T47D (cell line): Measurements from ENCODE around the gene UQCRC1.
"Not testable (repeated sequence)": the region's sequence is repeated elsewhere in the genome, so short reads cannot be mapped to it uniquely, and the experiment has no call there.

Experiments used
- DNase-seq, 2 experiments: peaks; one replicate each; pipeline versions ENCODE4 v3.0.0 to v3.0.0-alpha.2; 2011 to 2012; ENCODE audit warnings: low read depth in 1 of 2, low spot score in 1 of 2
- JUND ChIP-seq: IDR thresholded peaks from 2 replicates; pipeline ENCODE4 v1.6.1; 2012; ENCODE audit warnings: low read depth
- in situ Hi-C: cut with HindIII; loops from 2 replicates; pipeline ENCODE4 v1.10.0; 2016; ENCODE audit warnings: low sequenced_read_pairs, low pct_unique_long_range_greater_than_20kb

UQCRC1 gene

GRCh38 chr3:48561045-48561736, 48.3 kb downstream of the UQCRC1 start:
- no peak for TF ChIP-seq JUND
- in situ Hi-C loops = no loop called here
- no peak for DNase-seq

- no peak for TF ChIP-seq JUND
- in situ Hi-C loops = no loop called here
- DNase-seq = no peak
Measured at GRCh38 chr3:48560648-48561018, 48.8 kb downstream of the UQCRC1 start.

DNA sequence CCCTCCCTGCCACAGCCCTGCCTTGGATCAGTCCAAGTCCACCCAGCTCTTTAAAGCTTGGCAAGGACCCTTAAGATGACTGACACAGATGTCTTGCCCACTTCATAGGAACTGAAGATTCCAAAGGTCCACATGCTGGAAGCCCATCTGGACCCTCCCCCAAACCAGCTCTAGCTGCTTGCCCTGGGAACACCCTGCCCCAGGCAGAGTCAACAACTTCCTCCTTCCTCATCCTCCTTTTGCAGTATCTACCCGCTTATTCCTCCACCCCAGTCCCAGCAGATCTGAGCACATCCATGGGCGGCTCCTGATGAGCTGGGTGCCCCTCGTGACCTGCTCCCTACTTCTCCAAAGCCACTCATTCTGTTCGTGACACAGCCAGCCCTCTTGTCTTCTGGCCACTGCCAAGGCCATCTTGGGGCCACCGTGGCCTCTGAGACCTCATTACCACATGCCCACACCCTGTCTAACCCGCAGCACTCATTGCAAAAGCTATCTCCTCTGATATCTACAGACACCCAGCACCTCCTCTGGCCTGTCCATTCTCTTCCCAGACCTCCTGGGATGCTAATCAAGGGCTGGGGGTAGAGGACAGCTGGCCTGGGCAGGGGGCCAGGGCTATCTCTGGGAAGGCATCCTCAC, 50.8 kb downstream of the UQCRC1 start:
- no peak for DNase-seq
- in situ Hi-C loops = no loop called here
- no peak for TF ChIP-seq JUND

- TF ChIP-seq JUND = no peak
- in situ Hi-C loops = no loop called here
- DNase-seq = peak; percentile 87 to 98
Measured at GRCh38 chr3:48556796-48557626, 52.4 kb downstream of the UQCRC1 start, which contains the start of gene PFKFB4. Gene PFKFB4 (minus strand): TSS chr3:48556803. CDS start chr3:48556777, 26 bp downstream.

GRCh38 chr3:48555949-48556795, 53.3 kb downstream of the UQCRC1 start:
- no peak for TF ChIP-seq JUND
- in situ Hi-C loops = no loop called here
- DNase-seq = no peak

DNA sequence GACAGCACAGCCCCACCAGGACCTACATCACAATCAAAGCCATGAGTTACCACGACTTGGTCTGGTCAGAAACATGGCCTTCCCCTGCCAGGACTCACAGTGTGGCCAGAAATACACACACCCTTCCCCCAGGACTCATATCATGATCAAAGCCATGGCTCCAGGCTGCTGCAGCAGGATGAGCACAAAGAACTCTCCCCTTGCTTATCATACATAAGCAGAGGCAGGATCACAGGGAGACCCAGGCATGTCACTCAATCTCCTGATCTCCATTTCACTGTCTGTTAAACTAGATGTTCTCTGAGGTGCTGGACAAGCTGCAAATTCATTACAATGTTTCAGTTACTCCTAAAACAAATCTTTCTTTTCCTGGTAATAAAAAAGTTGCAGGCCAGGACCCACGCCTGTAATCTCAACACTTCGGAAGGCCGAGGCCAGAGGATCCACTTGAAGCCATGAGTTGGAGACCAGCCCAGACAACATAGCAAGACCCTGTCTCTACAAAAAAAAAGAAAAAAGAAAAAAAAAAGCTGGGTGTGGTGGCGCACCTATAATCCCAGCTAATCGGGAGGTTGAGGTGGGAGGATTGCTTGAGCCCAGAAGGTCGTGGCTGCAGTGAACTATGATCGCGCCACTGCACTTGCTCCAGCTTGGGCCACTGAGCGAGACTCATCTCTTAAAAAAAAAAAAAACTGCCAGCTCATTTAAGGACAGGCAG, 54.1 kb downstream of the UQCRC1 start:
- in situ Hi-C loops = no loop called here
- DNase-seq = no peak
- no peak for TF ChIP-seq JUND

DNA sequence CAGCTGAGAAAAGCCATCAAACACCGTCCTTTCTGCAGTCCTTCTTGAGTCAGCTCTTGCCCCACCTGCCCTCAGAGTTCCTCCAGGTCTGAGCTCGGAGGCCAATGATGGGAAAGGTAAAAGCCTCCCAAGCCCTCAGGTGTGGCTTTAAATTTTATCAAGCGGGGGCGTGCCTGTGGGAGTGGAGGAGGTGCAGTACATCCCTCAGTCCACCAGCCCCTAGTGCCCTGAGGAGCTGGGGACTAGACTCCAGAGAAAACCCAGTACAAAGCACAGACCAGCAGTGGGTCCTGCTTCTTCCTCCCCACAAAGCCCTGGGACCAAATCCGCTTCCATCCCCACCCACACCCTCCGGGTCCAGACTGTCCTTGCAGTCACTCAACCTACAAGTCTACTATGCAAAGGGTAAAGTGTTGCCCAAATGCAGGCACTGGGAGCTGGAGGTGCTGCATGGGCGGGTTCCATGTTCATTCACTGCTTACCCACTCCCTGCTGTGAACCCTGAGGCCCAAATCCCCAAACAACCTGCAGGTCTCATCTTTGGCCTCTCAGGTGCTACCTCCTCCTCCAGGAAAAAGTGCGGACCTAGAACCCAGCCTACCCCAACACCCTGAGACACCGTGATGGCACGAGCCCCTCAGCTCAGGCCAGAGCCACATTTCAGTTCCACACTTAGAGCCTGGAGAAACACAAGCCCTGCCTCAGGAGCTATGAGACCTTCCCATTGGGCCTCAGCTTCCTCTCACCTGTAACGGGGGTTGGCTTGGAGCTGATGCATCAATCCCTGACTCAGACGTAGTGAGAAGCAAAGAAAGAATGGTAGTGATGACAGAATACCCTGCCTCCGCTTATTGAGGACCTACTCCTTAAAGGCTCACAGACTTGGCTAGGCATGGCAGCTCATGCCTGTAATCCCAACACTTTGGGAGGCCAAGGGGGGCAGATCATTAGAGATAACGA, 55.3 kb downstream of the UQCRC1 start:
- in situ Hi-C loops = no loop called here
- TF ChIP-seq JUND = no peak
- no peak for DNase-seq

GRCh38 chr3:48553361-48553760, 56.1 kb downstream of the UQCRC1 start:
- no peak for DNase-seq
- in situ Hi-C loops = no loop called here
- no peak for TF ChIP-seq JUND

- peak in 1 of 2 experiments; percentile 75 for DNase-seq
- no peak for TF ChIP-seq JUND
- in situ Hi-C loops = no loop called here
Measured at GRCh38 chr3:48552111-48552951, 57.1 kb downstream of the UQCRC1 start.

- in situ Hi-C loops, DNase-seq: not testable (repeated sequence)
Measured at GRCh38 chr3:48551651-48552050, 57.8 kb downstream of the UQCRC1 start.
